HG03442 (cell line): ENCODE measurements around the gene B3GNT7.
"Not testable (repeated sequence)": the region's sequence is repeated elsewhere in the genome, so short reads cannot be mapped to it uniquely, and the experiment has no call there.

Experiments
- ATAC-seq: cut with Tn5 transposase; IDR thresholded peaks from one replicate; pipeline ENCODE4 v1.9.1; 2021; ENCODE audit warnings: mild to moderate bottlenecking, moderate library complexity; ENCODE audit not compliant: unreplicated experiment

The B3GNT7 gene

DNA sequence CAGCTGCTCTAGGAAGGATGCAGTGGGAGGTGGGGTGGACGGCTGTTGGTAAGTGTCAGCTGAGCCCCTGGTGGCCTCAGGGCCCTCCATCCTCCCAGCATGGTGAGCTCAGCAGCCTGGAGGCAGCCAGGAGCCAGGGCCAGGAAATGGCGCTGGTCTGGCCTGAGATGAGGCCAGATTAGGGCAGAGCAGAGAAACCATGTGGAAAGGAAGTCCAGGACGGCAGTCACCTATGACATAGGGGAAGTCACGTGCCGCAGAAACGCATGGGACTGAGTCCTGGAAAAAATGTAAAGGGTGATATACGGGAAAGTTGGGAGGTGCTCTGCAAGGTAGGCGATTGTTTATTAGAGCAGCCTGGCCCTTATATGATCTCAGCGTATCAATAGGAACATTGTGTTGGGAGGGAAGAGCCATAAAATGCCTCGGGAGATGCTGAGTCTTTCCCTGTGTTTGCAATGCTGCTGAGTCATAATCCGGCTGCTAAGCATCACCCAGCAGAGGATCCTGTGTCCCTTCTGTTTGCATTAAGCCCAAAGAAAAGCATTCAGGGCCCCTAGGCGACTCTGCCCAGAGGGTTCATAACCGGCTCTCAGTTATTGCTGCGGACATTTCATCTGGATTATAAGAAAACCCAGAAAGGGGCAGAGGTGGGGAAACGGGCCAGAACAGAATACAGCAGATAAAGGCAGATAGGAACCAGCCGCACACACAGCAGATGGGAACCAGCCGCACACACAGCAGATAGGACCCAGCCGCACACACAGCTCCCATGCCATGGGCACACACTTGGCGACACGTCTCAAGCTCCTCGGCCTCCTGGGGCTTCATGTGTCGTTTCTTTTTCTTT lies 30.3 kb upstream of the B3GNT7 start:
- ATAC-seq, result no peak

DNA sequence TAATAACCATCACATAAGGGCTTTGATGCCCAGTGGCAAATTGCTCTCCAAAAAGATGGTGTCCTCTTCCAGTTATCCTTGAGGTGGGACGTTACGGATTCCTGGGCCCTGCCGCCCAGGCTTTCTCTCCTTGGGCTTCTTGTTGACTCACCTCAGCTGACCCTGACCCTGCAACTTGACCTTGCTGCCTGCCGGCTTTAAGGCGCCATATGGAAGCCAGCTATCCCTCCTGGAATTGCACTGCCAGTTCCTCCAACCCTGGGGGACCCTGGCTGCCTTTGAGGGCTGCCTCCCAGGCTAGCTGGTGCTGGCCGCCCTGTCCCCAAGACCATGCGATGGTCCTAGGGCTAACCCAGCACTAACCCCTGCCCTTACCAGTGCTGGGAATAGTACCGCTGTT lies 28.3 kb upstream of the B3GNT7 start:
- ATAC-seq, result no peak

DNA sequence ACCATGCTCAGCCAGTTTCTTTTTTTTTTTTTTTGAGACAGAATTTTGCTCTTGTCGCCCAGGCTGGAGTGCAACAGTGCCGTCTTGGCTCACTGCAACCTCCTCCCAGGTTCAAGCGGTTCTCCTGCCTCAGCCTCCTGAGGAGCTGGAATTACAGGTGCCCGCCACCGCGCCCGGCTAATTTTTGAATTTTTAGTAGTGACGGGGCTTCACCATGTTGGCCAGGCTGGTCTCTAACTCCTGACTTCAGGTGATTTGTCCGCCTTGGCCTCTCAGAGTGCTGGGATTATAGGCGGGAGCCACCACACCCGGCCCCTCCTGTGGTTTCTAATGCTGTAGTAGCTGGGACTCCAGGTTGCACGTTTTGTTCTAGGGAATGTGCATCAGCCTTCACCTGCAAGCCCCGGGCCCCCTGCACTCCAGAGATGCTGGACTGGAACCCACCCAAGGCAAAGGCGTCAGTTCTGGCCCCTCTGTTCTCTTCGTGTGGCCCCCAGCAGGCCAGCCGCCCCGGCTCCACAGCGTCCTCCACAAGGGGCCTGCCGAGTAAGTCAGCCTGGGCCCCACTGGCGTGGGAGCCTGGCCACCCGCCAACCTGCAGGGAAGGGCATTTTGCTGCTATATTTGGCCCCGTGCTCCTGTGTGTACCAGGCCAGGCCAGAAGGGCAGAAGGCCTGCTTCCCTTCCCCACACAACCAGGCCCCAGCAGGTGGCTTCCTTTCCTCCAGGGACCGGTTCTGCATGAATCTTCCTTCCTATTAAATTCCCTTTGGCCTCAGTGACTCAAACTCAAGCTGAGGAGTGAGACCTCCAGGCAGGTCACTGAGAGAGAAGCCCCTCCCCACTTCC lies 25.7 kb upstream of the B3GNT7 start:
- no peak for ATAC-seq

DNA sequence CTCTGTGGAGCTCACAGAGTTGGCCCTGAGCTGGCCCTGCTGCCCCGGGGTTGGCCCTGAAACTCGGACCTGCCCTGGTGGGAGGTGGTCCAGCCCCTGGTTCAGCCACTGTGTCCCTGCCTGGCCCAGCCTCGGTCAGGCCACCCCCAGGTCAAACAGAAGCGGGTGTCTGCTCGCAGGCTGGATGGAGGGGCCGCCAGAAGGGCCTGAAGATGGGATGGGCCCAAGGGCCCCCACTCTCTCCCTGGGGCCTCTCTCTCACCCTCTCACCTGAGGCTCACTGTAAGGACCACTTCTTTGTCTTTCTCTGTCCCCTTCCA lies 25.1 kb upstream of the B3GNT7 start:
- ATAC-seq, result no peak

GRCh38 chr2:231370749-231371429 lies 24.6 kb upstream of the B3GNT7 start:
- no peak for ATAC-seq

DNA sequence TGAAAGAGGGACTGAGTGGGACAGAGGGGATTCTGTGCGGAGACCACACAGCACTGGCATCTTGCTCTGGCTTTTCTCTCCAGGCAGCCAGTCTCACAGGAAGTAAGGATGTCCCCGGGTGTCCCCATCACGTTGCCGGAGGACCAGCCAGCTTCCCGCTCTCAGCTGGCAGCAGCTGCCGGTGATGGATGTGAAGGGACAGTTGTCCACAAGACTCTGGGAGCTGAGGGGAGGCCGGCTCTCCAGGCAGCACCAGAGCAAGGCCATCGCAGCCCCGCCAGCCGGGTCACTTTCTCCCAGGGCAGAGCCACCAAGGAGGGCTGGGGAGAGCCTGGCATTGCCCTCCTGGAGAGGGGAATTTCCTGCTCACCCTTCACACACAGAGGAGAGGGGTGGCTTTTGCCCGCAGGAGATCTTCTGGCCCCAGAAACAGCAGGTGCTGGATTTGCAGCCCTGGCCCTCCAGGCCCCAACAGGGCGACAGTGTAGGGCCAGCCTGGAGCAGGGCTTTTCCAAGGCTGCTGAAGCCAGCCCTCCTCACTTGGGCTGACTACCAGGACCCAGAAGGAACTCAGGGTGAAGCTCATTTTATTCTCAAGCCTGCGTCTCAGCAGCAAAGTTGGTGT lies 24.0 kb upstream of the B3GNT7 start:
- no peak for ATAC-seq

- ATAC-seq, result no peak
Observed at GRCh38 chr2:231372326-231372725, 23.2 kb upstream of the B3GNT7 start.

GRCh38 chr2:231373184-231373583 lies 22.3 kb upstream of the B3GNT7 start:
- ATAC-seq, result no peak

DNA sequence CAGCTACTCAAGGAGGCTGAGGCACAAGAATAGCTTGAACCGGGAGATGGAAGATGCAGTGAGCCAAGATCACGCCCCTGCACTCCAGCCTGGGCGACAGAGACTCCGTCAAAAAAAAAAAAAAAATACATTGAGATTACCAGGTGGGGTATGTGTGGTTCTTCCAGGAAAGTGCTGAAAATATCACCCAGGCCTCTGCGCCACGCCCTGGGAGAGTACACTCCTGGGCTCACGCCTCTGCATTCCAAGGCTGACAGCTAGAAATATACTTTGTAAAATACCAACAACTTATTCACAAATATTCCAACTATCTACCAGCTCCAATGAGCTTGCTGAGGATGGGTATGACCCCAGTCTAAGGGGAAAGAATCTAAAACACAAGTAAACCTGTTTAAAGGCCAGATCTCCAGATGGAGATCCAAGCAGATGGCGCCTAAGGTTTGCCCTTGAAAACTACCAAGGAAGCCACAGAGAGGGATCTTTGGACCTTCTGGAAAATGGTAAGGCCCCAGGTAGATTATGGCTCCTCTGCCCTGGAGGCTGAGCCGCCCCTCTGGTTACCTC lies 21.6 kb upstream of the B3GNT7 start:
- no peak for ATAC-seq

- no peak for ATAC-seq
Observed at GRCh38 chr2:231374771-231375170, 20.7 kb upstream of the B3GNT7 start.

GRCh38 chr2:231375994-231376615 lies 19.4 kb upstream of the B3GNT7 start:
- ATAC-seq, result not testable (repeated sequence)

DNA sequence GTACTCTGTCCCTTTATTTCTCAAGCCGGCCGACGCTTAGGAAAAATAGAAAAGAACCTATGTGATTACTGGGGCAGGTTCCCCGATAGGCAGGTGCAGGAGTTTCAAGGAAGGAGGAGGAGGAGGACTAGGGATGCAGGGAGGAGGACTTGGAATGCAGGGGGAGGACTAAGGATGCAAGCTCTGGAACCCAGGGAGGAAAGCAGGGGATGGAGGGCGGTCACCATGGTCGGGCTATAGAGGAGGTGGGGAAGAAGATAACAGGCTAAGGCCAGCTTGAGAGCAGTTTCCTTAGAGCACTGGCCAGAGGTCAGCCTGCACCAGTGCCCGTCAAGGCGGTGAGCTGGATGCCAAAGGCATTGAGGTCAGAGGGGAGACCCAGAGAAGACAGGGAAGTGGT lies 18.7 kb upstream of the B3GNT7 start:
- no peak for ATAC-seq

GRCh38 chr2:231378026-231378722 lies 17.3 kb upstream of the B3GNT7 start:
- ATAC-seq, result no peak

DNA sequence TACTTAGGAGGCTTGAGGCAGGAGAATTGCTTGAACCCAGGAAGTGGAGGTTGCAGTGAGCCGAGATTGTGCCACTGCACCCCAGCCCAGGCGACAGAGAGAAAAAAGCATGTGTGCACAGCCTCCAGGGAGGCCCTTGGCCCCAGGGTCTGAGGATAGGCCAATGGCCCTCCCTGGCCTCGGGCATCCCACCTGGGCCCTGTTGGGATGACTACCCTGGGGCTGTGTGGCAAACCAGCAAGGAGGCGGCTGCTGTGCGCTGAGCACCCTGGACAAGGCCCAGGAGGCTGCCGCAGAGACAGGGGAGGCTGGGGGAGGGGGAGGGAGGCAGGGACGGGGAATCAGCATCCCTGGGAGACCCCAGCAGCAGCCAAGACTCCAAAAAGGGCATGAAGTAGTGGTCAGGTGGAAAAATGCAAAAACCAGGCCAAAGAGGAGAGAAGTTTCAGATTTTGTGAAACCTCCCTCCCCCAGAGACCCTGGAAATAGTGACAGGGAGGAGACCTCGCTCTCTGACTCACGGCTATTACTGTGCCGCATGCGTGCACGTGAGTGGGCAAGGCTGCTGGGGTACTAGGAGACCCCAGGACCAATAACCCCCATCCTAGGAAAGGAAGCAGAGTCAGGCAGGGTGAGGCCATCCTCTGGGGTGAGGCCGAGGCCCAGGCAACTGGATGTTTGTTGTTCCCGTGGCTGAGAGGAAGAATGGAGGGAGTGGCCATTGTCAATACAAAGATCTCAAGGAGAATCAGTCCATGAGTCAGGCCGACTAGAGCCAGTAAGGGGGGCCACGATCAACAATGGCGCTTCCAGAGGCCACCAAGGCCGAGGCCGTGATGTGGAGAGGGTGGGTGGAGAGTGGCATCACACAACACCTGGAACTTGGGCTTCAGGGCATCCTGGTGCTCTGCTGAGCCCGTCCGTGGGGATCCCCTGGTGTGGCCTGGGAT lies 16.0 kb upstream of the B3GNT7 start:
- ATAC-seq, result no peak

GRCh38 chr2:231380307-231380706 lies 15.2 kb upstream of the B3GNT7 start:
- ATAC-seq, result no peak

- ATAC-seq, result no peak
Observed at GRCh38 chr2:231380991-231381847, 14.3 kb upstream of the B3GNT7 start.

GRCh38 chr2:231382116-231382515 lies 13.4 kb upstream of the B3GNT7 start:
- no peak for ATAC-seq
